ENCODE data around the gene GTF2A1L. TPM values are rescaled to one million over a fixed set of nuclear protein-coding genes. Genes with fewer than 3 reads are reported as not detected.
"Not testable (repeated sequence)": the region's sequence is repeated elsewhere in the genome, so short reads cannot be mapped to it uniquely, and the experiment has no call there.

Gene GTF2A1L
- polyA plus RNA-seq, 5 donors, result 0.16 to 1.2 (median 0.86) TPM; not detected in 1

GRCh38 chr2:48607307-48608014 lies 10.2 kb upstream of the GTF2A1L start:
- DNase-seq, result no peak

- no peak for DNase-seq
Measured at GRCh38 chr2:48613211-48613610, 4.4 kb upstream of the GTF2A1L start.

- not testable (repeated sequence) for DNase-seq
Measured at GRCh38 chr2:48614581-48614980, 3.1 kb upstream of the GTF2A1L start.

GRCh38 chr2:48619526-48619925 lies 1.9 kb downstream of the GTF2A1L start:
- DNase-seq, result no peak

GRCh38 chr2:48620604-48621003 lies 2.9 kb downstream of the GTF2A1L start:
- DNase-seq, result no peak

- not testable (repeated sequence) for DNase-seq
Measured at GRCh38 chr2:48622691-48623090, 5.0 kb downstream of the GTF2A1L start.

GRCh38 chr2:48624696-48625095 lies 7.0 kb downstream of the GTF2A1L start:
- no peak for DNase-seq

- no peak for DNase-seq
Measured at GRCh38 chr2:48626047-48626446, 8.4 kb downstream of the GTF2A1L start.

GRCh38 chr2:48633143-48633542 lies 15.5 kb downstream of the GTF2A1L start:
- DNase-seq, result no peak

GRCh38 chr2:48635786-48636185 lies 18.1 kb downstream of the GTF2A1L start:
- DNase-seq, result no peak

- no peak for DNase-seq
Measured at GRCh38 chr2:48638261-48638660, 20.6 kb downstream of the GTF2A1L start.

GRCh38 chr2:48651158-48651790 lies 33.6 kb downstream of the GTF2A1L start:
- DNase-seq, result peak in 1 of 2 donors; percentile 7

- no peak for DNase-seq
Measured at GRCh38 chr2:48668992-48669391, 51.3 kb downstream of the GTF2A1L start.

GRCh38 chr2:48673581-48673980 lies 55.9 kb downstream of the GTF2A1L start:
- no peak for DNase-seq

GRCh38 chr2:48674933-48675332 lies 57.3 kb downstream of the GTF2A1L start:
- no peak for DNase-seq

GRCh38 chr2:48677450-48677849 lies 59.8 kb downstream of the GTF2A1L start:
- no peak for DNase-seq

GRCh38 chr2:48685126-48685525 lies 67.5 kb downstream of the GTF2A1L start:
- no peak for DNase-seq

- DNase-seq, result no peak
Measured at GRCh38 chr2:48691935-48692691, 74.5 kb downstream of the GTF2A1L start.

- no peak for DNase-seq
Measured at GRCh38 chr2:48693066-48693465, 75.4 kb downstream of the GTF2A1L start.

- no peak for DNase-seq
Measured at GRCh38 chr2:48693645-48694044, 76.0 kb downstream of the GTF2A1L start.

- no peak for DNase-seq
Measured at GRCh38 chr2:48694149-48694548, 76.5 kb downstream of the GTF2A1L start.

- no peak for DNase-seq
Measured at GRCh38 chr2:48695991-48696390, 78.3 kb downstream of the GTF2A1L start.

- no peak for DNase-seq
Measured at GRCh38 chr2:48696881-48697280, 79.2 kb downstream of the GTF2A1L start.

All from right lung (tissue), 5 donors.